GM19240 (cell line): ENCODE results near the gene PTCH2.

Source experiments
- DNase-seq: peaks from one replicate; pipeline ENCODE4 v3.0.0; 2011; ENCODE audit warnings: low spot score; ENCODE audit not compliant: insufficient read length

PTCH2 gene, protein sequence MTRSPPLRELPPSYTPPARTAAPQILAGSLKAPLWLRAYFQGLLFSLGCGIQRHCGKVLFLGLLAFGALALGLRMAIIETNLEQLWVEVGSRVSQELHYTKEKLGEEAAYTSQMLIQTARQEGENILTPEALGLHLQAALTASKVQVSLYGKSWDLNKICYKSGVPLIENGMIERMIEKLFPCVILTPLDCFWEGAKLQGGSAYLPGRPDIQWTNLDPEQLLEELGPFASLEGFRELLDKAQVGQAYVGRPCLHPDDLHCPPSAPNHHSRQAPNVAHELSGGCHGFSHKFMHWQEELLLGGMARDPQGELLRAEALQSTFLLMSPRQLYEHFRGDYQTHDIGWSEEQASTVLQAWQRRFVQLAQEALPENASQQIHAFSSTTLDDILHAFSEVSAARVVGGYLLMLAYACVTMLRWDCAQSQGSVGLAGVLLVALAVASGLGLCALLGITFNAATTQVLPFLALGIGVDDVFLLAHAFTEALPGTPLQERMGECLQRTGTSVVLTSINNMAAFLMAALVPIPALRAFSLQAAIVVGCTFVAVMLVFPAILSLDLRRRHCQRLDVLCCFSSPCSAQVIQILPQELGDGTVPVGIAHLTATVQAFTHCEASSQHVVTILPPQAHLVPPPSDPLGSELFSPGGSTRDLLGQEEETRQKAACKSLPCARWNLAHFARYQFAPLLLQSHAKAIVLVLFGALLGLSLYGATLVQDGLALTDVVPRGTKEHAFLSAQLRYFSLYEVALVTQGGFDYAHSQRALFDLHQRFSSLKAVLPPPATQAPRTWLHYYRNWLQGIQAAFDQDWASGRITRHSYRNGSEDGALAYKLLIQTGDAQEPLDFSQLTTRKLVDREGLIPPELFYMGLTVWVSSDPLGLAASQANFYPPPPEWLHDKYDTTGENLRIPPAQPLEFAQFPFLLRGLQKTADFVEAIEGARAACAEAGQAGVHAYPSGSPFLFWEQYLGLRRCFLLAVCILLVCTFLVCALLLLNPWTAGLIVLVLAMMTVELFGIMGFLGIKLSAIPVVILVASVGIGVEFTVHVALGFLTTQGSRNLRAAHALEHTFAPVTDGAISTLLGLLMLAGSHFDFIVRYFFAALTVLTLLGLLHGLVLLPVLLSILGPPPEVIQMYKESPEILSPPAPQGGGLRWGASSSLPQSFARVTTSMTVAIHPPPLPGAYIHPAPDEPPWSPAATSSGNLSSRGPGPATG

DNA sequence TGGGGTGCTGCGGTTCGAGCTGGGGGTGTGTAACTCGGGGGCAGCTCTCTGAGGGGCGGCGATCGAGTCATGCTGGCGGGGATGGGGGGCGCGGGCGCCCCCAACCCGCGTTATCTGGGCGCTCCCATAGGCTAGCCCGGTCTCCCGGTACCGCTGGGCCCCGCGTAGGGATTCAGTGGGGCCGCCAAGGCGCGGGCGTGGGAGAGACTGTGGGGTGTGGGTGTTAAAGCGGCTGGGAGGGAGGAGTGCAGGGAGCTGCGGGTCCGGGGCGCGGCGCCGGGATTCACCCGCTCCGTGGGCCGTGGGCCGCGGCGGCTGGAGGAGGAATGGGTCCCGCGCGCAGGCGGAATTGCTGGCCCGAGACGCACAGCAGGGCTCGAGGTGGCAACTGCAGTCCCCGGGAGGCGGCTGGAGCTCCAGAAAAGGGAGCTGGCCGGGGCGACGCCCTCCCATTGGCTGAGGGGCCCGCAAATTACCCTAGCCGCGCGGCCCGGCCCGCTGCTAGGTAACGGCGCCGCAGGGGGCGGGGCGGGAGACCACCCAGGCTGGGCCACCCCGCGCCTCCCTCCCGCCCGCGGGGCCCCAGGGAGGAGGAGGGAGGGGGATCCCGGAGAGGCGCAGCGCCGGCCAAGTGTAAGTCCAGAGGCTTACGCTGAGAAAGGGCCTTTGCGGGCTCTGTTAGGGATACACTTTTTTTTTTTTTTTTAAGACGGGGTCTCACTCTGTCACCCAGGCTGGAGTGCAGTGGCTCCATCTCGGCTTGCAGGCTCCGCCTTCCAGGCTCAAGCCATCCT, at the start of gene PTCH2:
Gene PTCH2 (minus strand): TSS at position 392 of the 794 bp plus-strand sequence. CDS start 321 bp downstream, at position 71.
- DNase-seq = no peak

DNA sequence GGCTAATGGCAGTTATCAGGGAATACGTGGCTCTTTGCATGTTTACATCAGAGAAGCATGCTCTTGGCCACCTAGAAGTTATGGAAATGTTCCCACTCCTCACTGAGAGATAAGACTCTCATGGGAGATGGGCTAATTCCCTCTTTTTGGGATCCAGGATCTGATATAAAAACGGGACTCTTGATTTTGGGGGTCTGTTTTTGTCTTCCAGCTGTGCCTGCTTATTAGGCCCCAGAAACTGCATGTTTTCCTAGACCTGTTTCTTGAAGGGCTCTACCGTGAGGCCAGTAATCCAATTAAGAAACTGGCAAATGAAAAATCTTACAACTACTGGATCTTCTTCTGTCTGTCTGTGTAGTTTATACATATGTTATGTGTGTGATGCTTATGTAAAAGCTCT, 47.0 kb upstream of the PTCH2 start:
- DNase-seq = no peak

DNA sequence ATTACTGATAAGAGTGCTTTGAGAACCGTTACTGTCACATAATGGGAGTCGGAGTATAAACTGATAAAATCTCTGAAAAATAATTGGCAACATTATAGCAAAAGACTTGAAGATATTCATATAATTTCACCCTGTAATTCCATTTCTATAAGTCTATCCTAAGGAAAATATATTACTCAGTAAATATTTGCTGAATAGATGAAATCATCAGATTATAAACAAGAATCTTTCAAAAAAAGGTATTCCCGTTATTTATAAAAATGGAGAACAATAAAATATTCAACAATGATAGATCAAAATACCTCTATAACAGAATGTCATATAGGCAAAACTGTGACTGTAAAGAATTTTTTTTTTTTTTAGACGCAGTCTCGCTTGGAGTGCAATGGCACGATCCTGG, 42.4 kb upstream of the PTCH2 start:
- DNase-seq = no peak

DNA sequence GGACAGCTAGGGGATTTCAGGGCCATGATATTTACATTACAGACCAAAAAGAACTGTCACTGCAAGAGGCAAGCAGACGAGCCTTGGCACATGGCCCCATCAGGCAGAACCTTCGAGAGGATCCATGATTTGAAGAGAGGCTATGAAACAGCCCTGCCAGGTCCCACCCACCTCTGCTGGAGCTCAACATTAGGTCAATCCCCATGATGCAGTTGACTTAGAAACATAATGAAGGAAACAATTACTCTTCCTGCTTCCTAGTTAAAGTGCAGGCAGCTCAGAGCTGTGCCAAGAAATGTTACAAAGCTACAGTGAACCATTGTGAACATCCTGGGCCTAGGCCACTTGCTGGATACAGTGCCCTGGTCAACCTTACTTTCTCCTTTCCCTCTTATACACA, 41.7 kb upstream of the PTCH2 start:
- DNase-seq = no peak

DNA sequence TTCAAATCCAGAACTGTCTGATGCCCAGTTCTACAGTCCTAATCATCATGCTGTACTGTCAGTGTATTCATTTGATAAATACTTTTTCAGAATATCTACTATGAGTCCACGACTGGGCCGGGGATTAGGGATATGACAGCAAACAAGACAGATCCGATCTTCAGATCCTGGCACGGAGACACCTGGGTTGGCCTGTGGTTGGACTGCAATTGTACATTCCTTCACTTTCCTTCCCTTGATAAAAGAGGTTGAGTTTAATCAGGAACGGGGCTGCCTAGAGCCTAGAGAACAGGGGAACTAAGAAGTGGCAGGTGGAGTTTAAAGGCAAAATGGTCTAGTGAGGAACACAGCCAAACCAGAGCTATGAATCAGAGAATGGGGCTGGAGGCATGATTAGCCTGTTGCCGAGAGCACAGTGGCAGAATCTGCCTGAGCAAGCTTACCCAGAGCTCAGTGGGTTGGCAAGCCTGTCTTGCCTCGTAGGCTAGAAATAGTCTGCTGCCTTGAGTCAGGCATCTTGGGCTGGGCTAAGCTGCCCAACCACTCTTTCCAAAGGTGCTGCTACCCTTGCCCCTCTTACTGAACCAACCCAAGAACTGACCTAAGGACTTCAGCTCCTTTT, 38.1 kb upstream of the PTCH2 start:
- DNase-seq = no peak

DNA sequence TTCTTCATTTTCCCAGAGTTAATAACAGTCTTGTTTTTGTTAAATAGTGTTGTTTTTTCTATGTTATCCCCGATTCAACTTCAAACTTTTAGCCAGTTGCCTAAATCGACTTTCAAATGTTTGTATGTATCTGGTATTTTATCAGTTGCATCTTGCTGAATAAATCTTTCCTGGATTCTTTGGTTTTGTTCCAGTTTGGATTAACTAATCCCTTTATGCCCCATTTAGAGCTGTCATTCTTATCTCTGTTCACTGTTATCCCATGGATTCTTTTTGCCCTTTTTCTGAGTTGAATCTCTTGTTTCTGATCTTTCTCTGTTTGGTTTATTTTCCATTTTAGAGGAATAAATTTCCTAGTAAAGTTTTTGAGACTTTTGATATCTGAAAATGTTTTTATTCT, 31.1 kb upstream of the PTCH2 start:
- no peak for DNase-seq

DNA sequence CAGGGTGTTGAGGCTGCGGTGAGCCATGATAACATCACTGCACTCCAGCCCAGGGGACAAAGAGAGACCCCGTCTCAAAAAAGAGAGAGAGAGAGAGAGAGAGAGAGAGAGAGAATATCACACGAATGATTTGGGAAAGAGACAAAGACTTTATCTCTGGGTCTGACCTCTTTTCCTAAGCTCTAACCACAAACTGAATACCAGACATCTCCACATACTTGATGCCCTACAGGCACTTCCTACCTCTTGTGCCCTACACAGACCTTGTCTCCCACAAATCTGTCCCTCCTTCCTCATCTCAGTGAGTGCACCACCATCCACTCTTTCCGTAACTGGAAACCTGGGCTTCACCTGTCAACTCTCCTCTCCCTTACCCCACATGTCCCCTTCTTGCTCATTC, 27.0 kb upstream of the PTCH2 start:
- no peak for DNase-seq

DNA sequence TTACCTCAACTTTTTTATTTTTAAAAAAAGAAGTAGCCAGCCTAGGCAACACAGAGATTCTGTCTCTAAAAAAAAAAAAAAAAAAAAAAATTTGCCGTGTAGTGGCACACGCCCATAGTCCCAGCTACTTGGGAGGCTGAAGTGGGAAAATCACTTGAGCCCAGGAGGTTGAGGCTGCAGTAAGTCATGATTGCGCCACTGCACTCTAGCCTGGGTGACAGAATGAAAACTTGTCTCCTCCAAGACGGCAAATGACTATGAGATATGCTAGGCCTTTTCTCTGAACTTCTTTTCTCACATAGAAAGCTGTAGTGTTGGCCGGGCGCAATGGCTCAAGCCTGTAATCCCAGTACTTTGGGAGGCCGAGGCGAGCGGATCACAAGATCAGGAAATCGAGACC, 24.7 kb upstream of the PTCH2 start:
- no peak for DNase-seq

DNA sequence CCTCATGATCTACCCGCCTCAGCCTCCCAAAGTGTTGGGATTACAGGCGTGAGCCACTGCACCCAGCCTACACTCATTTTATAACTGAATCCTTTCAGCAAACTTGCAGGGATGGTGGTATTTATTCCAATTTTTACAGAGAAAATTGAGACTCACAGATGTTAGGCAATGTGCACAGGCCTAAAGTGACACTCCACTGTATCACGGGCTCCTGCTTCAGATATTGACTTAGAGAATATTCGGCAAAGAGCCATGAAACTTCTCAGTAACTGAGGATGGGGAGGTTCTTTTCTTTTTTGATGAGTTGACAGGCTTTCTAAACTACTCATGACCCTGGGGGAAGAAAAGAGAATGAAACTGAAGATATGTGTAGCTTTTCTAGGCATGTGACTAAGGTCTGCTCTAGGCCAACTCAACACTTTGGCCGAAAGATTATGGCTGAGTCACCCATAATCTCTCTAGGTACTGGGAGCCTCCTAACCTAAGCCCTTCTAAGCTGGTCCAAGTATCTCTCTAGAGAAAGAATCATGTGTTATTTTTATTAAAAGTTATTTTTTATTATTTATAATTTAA, 19.9 kb upstream of the PTCH2 start:
- DNase-seq = no peak

DNA sequence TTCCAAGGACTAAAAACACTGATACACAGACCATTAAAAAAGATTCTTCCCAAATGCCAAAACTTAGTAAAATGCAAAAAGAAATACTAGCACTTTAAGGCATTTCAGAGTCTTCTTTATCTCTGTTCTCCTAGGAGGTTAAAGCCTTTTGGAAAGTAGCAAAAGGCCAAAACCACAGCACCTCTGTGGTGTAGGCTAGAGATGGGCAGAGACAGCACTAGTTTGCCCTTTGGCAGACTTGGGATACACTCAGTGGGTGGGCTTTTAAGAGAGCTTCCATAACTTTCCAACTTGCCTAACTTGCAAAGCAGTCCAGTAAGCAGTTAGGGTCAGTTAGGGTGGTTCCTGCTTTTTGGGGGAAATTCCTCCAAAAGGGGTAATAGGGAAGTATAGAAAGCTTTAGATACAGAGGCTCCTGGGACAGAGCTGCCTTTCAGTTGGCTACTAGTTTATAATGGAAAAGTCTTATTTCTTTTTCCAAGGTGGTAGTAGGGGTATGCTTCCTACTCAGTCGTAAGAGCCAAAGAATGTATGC, 17.9 kb upstream of the PTCH2 start:
- DNase-seq = no peak

DNA sequence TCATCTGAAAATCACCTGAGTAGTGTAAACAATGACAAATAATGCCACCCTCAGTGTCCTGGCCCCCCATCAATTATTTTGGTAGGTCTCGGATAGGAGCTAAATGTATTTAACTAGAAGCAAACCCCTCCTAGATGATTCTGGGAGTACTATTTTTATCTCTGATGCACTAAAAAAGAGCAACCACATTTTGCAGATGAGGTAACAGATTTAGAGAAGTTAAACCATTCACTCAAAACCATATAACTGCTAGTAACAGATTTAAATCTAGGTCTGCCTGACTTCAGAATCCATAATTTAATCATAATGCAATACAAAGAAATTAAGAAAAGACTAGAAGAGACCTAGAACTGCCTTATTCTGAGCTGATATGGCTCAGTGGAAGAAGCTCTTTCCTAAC, 17.3 kb upstream of the PTCH2 start:
- DNase-seq = no peak

DNA sequence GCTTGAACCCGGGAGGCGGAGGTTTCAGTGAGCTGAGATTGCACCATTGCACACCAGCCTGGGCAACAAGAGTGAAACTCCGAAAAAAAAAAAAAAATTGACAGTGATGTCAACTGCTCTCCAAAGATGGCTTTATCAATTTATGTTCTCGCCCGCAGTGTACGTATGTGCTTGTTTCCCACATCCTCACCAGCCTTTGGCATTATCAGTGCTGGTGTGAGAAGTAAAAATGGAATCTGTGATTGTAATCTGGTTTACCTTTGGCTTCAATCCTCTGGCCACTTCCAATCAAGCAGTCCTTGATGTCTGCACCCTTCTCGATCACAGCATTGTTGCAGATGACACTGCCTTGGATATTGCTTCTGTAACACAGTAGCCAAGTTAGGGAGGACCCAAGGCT, 14.4 kb upstream of the PTCH2 start:
- DNase-seq = no peak

DNA sequence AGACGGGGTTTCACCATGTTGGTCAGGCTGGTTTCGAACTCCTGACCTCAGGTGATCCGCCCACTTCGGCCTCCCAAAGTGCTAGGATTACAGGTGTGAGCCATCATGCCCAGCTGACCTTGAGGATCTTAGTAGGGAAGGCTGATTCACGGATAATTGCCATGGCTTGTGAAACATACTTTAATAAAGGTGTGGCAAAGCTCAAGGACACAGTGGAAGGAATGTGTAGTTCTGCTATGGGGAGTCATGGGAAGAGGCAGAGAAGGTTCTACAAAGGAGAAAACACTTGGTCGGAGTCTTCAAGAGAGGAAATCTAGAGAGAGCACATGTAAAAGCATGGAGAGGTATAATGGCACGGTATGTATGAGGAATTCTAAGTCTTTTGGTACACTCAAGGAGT, 12.7 kb upstream of the PTCH2 start:
- DNase-seq = no peak

DNA sequence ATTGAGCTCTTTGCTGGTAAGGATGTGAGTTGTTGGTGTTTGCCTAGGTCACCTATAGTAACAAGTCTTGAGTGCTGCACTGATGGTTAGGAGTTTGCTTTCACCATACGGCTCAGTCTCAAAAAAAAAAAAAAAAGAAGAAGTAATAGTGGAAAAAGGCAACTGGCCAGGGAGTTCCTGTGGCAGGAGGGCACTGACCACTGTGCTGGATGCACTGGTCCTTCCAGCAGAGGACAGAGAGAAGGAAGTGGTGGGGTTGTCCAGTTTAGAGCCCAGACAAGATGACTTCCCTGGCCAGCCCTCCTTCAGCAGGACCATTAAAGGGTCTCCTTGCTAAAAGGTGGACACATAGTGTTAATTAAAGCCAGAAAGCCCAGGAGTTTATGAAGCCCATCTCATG, 11.9 kb upstream of the PTCH2 start:
- no peak for DNase-seq

DNA sequence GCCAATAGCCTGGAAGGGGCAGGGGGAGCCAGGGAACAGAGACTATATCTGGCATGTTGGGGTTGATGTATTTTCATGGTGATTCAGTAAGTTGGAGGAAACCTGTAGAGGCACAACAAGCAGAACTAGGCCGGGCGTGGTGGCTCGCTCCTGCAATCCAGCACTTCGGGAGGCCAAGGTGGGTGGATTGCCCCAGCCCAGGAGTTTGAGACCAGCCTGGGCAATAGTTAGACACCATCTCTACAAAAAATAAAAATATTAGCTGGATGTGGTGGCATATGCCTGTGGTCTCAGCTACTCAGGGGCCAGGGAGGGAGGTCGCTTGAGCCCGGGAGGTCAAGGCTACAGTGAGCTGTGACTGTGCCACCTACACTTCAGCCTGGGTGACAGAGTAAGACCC, 10.1 kb upstream of the PTCH2 start:
- DNase-seq = no peak

DNA sequence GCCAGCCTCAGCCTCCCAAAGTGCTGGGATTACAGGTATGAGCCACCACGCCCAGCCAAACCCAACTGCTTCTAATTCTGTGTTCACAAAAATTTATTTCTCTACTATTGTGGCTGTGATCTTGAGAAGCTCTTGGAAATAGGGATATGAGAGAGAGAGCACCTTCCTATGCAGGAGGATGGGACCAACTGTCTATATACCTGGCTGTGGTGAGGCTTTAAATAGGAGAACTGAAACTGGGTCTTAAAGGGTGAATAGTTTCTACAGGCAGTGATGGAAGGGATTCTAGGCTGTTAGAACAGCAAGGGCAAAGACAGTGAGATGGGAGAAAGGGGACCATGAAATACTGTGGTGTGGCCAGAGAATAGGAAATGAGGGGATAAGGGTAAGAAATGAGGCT, 8.3 kb upstream of the PTCH2 start:
- no peak for DNase-seq

DNA sequence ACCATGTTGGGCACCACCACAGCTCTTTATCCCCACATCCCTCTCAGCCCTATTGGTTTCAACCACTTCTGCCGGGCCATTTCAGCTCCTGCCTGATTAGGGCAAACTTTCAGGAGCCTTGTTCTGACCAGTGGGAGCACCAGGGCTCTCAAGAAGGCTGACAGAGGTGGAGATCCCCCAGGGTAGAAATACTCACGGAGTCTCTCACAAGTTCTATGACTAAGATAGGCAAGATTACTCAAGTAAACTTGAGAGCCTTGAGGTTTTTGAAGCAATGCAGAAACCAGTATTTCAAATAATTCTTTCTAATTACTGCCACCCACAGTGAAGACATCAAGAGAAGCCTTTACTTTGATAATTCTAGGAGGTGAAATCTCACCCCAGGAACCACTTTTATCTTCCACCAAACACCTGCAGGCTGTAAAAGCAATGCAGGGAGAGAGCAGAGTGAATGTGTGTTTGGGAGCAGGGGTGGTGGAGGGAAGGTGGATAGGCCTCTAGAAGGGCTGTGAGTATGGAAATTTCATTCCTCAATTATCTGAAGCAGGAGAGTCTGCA, 6.6 kb upstream of the PTCH2 start:
- no peak for DNase-seq

DNA sequence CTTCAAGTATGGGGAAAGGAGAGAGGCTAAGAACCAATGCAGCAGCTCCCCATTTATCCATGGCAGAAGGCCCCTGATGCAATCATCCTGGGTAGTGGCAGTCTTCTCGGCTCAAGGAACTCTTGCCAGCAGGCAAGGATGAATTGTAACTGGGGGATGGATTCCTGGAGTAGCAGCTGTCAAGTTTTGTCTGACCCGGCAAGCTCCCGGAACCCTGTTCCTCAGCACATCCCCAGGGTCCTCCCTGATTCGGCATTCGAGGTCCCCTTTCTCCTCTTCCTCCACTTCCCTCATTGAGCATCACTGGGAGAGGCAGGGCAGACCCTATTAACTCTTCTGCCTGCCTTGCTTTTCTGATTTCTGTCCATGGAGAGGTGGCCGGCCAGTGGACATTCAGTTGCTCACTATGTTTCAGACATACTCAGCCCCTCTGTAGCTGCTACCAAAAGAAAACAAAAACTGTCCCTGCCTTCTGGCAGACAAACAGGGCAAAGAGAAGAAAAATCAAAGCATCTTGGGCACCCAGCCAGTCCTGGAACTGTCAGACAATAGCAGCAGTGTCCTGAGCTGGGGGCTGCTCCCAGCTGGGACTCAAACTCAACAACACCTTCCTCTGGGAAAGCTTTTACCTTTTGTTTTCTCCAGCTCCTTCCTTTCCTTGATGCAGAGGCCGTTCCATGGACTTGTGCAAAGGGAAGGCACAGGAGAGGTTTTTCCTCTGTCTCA, 5.6 kb upstream of the PTCH2 start:
- DNase-seq = no peak

DNA sequence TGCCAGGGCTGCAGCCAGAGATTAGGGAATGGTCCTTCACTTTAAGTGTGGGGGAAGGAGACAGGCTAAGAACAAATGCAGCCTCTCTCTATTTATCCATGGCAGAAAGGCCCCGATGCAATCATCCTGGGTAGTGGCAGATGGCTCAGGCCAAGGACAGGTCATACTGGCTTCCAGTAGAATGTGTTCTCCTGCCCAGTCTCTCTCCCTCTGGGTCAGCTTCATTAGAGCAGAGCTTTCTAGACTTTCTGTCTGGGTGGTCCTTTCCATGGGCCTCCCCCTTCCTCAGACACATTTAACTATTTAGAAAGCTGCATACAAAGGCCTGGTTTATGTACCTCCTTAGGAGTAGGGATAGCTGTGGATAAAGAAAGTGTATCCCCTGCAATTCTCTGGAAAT, 4.8 kb upstream of the PTCH2 start:
- no peak for DNase-seq
